Neural progenitor cell (in vitro differentiated cells): ENCODE results near the gene RASA1.

Source experiments
- EZH2 ChIP-seq: fragments of 200-600 bp; sonication (generic); IDR thresholded peaks from 2 replicates; pipeline ENCODE4 v1.6.1; 2017; ENCODE audit warnings: antibody characterized with exemption, mild to moderate bottlenecking, moderate library complexity
- EZH2phosphoT487 ChIP-seq: fragments of 200-600 bp; sonication (generic); IDR thresholded peaks from 2 replicates; pipeline ENCODE4 v1.6.1; 2017; ENCODE audit warnings: antibody characterized with exemption
- TF ChIP-seq, protein P1 (sequence below): fragments of 200-600 bp; sonication (generic); IDR thresholded peaks from 2 replicates; pipeline ENCODE4 v1.5.1; 2017; ENCODE audit warnings: antibody characterized with exemption, mild to moderate bottlenecking

DNA sequence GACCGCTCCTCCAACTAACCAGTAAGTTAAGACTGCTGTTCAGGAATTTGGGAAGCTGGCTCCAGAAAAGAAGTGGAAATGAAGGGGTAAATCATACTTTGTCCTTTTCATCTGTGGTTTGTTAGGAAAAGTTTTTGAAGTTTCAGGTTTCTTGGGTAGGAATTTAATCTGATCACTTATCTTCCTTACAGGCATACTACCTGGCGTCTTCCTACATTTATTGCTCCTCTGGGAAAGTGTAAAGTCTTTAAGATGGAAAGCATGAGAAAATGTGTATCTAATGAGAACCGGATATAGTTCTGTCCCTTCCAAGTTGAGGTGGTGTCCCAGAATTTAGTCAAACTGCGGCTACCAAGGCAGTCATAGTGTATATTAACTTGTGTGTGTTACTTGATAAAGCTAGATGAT, 1.3 kb downstream of the RASA1 start:
- TF ChIP-seq, protein P1, sequence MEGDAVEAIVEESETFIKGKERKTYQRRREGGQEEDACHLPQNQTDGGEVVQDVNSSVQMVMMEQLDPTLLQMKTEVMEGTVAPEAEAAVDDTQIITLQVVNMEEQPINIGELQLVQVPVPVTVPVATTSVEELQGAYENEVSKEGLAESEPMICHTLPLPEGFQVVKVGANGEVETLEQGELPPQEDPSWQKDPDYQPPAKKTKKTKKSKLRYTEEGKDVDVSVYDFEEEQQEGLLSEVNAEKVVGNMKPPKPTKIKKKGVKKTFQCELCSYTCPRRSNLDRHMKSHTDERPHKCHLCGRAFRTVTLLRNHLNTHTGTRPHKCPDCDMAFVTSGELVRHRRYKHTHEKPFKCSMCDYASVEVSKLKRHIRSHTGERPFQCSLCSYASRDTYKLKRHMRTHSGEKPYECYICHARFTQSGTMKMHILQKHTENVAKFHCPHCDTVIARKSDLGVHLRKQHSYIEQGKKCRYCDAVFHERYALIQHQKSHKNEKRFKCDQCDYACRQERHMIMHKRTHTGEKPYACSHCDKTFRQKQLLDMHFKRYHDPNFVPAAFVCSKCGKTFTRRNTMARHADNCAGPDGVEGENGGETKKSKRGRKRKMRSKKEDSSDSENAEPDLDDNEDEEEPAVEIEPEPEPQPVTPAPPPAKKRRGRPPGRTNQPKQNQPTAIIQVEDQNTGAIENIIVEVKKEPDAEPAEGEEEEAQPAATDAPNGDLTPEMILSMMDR: no peak
- TF ChIP-seq EZH2: no peak
- no peak for TF ChIP-seq EZH2phosphoT487
